Embryonic facial prominence (tissue), 1 donor: ENCODE data around the gene SLX4IP.
"Not testable (repeated sequence)": the region's sequence is repeated elsewhere in the genome, so short reads cannot be mapped to it uniquely, and the experiment has no call there.

ENCODE experiments used
- DNase-seq: peaks from one replicate; pipeline ENCODE4 v3.0.0-alpha.2; 2016; ENCODE audit errors: extremely low spot score

SLX4IP gene

GRCh38 chr20:10573273-10573950 lies 138.3 kb downstream of the SLX4IP start:
- no peak for DNase-seq

- DNase-seq = no peak
Measured at GRCh38 chr20:10573951-10574339, 138.8 kb downstream of the SLX4IP start.

GRCh38 chr20:10576411-10577090 lies 141.4 kb downstream of the SLX4IP start:
- DNase-seq = no peak

GRCh38 chr20:10577648-10578047 lies 142.5 kb downstream of the SLX4IP start:
- no peak for DNase-seq

- DNase-seq = no peak
Measured at GRCh38 chr20:10578607-10579006, 143.5 kb downstream of the SLX4IP start.

GRCh38 chr20:10579942-10580341 lies 144.8 kb downstream of the SLX4IP start:
- DNase-seq = no peak

GRCh38 chr20:10580700-10581099 lies 145.6 kb downstream of the SLX4IP start:
- DNase-seq = no peak

GRCh38 chr20:10581823-10582222 lies 146.7 kb downstream of the SLX4IP start:
- no peak for DNase-seq

- no peak for DNase-seq
Measured at GRCh38 chr20:10584371-10584770, 149.3 kb downstream of the SLX4IP start.

- DNase-seq = no peak
Measured at GRCh38 chr20:10585308-10585707, 150.2 kb downstream of the SLX4IP start.

- DNase-seq = no peak
Measured at GRCh38 chr20:10586296-10586695, 151.2 kb downstream of the SLX4IP start.

GRCh38 chr20:10590446-10590845 lies 155.3 kb downstream of the SLX4IP start:
- not testable (repeated sequence) for DNase-seq

- no peak for DNase-seq
Measured at GRCh38 chr20:10590950-10591671, 156.0 kb downstream of the SLX4IP start.

GRCh38 chr20:10591946-10592521 lies 156.9 kb downstream of the SLX4IP start:
- DNase-seq = no peak

GRCh38 chr20:10594296-10594868 lies 159.3 kb downstream of the SLX4IP start:
- DNase-seq = no peak

GRCh38 chr20:10595266-10595665 lies 160.2 kb downstream of the SLX4IP start:
- no peak for DNase-seq

GRCh38 chr20:10595985-10596384 lies 160.9 kb downstream of the SLX4IP start:
- no peak for DNase-seq

GRCh38 chr20:10596710-10597121 lies 161.6 kb downstream of the SLX4IP start:
- no peak for DNase-seq

GRCh38 chr20:10597637-10598036 lies 162.5 kb downstream of the SLX4IP start:
- no peak for DNase-seq

GRCh38 chr20:10602221-10602871 lies 167.2 kb downstream of the SLX4IP start:
- DNase-seq = no peak

GRCh38 chr20:10603378-10603777 lies 168.3 kb downstream of the SLX4IP start:
- DNase-seq = no peak
